ENCODE measurements around the gene NID1.

DNA sequence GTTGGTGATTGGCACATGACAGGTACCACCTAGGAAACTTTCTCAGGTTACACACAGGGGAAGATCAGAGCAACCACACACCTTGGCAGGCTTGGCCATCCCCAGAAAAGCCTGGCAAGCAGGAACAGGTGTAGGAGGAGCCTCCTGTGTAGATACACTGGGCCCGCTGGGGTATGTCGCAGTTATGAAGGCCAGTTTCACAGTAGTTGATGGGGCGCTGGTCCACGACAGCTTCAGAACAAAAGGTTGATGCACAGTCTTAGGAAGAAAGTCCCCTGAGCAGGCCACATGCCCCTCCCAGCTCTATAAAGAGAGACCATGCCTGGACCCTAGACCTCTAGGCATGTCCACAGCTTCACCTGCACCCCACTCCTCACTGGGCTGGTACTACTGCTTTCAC lies 51.6 kb downstream of the NID1 start:
- TF ChIP-seq, protein P1, sequence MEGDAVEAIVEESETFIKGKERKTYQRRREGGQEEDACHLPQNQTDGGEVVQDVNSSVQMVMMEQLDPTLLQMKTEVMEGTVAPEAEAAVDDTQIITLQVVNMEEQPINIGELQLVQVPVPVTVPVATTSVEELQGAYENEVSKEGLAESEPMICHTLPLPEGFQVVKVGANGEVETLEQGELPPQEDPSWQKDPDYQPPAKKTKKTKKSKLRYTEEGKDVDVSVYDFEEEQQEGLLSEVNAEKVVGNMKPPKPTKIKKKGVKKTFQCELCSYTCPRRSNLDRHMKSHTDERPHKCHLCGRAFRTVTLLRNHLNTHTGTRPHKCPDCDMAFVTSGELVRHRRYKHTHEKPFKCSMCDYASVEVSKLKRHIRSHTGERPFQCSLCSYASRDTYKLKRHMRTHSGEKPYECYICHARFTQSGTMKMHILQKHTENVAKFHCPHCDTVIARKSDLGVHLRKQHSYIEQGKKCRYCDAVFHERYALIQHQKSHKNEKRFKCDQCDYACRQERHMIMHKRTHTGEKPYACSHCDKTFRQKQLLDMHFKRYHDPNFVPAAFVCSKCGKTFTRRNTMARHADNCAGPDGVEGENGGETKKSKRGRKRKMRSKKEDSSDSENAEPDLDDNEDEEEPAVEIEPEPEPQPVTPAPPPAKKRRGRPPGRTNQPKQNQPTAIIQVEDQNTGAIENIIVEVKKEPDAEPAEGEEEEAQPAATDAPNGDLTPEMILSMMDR (IDR thresholded peaks at IDR 0.05): no peak
- TF ChIP-seq POLR2A (IDR thresholded peaks at IDR 0.05) (no peak), POLR2AphosphoS5 (IDR thresholded peaks at IDR 0.05) (no peak), EP300 (IDR thresholded peaks at IDR 0.05) (no peak)
